NCI-H1436 (cell line): Measurements from ENCODE around the gene PRPF40B.
A peak's percentile ranks its signal among the peaks of the same experiment; 100 is the strongest.

Experiments
- DNase-seq: peaks from one replicate; lab custom pipeline; 2025; lab: John Stamatoyannopoulos, UW

Gene PRPF40B

GRCh38 chr12:49658276-49658675 lies 34.9 kb downstream of the PRPF40B start:
- no peak for DNase-seq

GRCh38 chr12:49659753-49660152 lies 36.4 kb downstream of the PRPF40B start:
- DNase-seq: no peak

DNA sequence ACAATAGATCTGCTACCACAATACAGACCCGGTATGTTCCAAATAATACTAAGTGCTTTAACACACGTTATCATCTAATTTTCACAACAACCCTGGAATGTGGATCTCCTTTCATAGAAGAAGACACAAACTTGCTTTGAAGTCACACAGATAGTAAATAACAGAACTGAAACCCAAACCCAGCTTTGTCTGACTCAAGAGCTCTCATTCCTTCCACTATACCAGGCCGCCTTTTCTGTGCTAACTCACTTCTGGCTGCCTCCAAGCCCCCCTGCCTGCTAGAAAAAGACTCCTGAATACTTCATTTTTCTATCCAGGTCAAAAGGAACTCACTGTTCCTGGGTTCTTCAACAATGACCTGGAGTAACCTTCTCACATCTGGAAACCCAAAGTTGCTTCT lies 37.8 kb downstream of the PRPF40B start:
- no peak for DNase-seq

DNA sequence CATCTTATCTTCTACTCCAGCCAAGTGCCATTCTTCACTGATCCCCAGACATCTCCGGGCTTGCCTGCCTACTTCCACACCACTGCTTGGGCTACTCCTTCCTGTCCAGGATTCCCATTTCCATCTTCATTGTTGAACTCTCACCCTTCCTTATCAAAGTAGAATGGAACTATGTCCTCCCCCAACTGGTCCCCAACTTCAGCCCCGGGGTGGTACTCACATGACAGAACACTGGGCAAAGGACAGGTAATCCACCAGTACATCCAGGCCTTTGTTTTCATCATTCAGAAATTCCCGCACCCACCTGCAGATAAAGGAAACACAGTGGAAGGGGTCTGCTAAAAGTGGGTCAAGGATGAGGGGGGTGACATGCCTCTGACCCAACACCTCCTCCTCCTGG lies 38.4 kb downstream of the PRPF40B start:
- no peak for DNase-seq

GRCh38 chr12:49662998-49663843 lies 39.9 kb downstream of the PRPF40B start:
- DNase-seq: no peak

DNA sequence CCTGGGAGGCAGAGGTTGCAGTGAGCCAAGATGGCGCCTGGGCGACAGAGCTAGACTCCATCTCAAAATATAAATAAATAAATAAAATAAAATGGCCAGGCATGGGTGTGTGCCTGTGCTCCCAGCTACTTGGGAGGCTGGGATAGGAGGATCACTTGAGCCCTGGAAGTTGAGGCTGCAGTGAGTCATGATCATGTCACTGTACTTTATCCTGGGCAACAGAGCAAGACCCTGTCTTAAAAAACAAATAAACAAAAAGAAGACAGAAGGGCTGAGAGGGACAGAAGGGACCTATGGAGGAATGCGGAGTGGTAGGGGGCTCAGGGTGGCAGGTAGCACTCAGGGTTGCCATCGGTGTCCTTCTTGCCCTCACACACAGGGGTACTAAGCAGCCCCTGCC lies 40.8 kb downstream of the PRPF40B start:
- no peak for DNase-seq

DNA sequence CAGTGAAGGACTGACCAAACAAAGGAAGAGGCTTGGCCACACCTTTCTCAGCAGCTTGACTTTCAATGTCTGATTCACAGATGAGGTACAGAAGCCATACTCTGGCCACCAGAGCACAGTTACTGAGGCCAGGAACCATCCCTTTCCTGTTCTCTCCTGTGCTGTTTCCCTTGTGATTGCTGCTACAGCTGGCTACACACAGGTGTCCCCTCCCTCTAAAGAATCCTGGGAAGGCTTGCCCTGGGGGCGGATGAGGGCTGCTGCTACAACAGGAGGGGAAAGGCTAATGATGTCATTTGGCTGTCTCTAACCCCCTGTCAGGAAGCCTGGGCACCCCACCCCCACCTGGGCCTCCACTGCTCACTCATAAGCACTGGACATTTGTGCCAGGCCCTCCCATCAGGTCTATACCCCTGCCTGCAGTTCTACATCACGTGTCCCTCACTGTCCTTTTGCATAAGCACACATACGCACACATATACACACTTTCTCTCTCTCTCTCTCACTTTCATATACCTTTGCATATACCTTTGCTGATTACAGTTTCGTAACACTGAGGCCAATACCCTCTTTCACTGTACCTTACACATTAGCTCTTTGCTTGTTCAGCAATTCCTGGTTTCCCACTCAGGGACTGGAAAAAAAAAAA lies 41.4 kb downstream of the PRPF40B start:
- DNase-seq: no peak

- no peak for DNase-seq
Measured at GRCh38 chr12:49665384-49665783, 42.0 kb downstream of the PRPF40B start.

GRCh38 chr12:49666176-49666575 lies 42.8 kb downstream of the PRPF40B start:
- no peak for DNase-seq

GRCh38 chr12:49667325-49668090 lies 44.1 kb downstream of the PRPF40B start:
- no peak for DNase-seq

GRCh38 chr12:49669796-49670195 lies 46.4 kb downstream of the PRPF40B start:
- DNase-seq: no peak

DNA sequence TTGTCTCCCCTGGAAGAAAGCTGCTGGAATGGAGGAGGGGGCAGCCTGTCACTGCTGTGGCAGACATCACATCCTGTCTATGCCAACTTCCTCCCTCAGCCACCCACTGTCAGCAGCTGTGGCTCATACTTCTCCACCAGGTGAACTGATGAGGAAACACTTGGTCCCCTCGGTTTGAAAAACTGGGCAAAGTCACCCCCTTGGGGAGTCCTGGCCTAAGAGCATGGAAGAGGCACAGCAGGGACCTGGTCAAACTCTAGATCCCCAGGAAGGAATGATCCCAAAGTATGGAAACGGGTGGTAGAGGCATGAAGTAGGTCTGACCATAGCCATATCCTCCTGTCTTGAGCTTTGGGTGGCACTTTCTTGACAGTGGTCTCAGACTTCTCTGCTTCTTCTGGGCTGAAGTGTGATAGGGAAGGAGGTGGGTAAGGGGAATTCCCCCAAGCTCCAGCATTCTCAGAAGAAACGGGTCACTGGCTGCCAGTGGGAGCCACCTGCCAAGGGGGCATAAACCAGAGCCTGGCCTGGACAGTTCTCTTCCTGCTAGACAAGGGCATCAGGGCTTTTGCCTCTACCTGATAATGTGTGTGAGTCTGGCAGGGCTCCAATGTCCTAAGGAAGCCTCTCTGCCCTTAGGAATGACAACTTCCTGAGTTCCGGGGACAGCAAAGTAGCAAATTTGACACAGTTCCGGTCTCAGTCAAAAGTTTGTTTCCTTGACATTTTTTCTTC lies 47.8 kb downstream of the PRPF40B start:
- no peak for DNase-seq

DNA sequence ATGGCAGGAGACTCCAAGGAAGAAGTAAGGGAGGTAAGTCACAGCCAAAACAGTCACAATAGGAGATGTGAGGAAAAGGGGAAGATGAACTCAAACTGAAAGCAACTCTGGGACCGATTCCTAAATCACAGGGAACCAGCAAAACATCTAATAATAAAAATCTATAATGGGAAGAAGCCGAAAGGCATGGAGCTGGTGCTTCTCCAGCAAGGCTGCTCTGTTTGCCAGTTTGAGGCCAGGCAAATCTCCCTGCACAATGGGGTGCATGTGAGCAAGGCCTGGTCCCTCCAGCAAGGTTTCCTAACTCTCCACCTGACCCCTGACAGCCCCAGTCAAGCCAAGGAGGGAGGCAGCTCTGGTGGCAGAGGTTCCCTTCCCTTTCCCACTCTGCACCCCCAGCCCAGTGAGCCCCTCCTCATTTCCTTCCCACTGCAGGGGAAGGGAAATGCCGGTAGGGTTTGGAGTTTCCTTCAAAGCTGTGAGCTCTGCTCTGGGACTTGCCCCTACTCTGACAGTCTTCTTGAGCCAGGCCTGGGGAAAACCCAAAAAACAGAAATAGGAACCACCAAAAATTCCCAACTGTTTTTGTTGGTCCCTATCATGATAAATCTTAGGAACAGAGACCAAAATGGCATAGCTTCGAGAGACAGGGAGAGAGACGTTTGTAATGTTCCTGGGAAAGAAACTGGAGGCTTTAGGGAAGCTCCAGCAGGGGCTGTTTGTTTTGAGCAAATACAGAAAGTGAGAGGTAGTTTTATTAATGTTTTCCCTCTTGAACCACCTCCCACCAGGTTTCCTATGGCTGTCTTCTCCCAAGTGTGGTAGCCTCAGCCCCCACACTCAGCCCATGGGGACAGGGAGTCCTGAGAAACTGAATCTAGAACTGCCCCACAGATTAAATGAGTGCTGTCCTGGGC lies 49.2 kb downstream of the PRPF40B start:
- no peak for DNase-seq

- DNase-seq: peak; percentile 2
Measured at GRCh38 chr12:49673446-49674317, 50.3 kb downstream of the PRPF40B start.

DNA sequence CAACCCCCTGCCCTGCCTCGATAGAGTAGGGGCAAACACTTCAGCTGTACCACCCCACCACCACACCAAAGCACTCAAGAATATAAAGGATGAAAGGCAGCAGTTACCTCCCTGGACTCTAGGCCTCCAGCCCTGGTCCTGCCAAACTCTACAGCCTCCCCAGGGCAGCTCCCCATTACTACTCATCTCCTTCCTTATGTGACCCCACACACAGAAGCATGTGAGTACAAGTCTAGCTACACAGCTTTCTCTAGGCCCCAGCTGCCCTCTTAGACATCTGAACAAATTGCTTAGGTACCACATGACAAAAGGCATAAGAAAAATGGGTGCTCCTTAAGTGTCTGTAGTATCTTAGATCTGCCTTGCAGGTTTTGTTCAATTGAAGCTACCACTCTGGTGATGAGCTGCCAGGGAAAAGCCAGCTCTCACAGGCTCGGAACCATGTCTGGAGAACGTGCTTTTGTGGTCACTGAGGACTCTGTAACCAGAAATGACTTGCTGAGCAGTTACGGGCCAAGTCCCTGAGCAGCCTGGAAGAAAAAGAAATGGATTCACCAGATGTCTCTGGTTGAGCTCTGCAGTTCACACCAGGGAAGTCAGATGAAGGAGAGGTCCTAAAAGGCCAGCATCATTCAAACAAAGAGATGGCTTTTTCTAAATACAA lies 51.1 kb downstream of the PRPF40B start:
- DNase-seq: no peak

GRCh38 chr12:49675137-49675536 lies 51.8 kb downstream of the PRPF40B start:
- no peak for DNase-seq

GRCh38 chr12:49678711-49679110 lies 55.4 kb downstream of the PRPF40B start:
- no peak for DNase-seq

DNA sequence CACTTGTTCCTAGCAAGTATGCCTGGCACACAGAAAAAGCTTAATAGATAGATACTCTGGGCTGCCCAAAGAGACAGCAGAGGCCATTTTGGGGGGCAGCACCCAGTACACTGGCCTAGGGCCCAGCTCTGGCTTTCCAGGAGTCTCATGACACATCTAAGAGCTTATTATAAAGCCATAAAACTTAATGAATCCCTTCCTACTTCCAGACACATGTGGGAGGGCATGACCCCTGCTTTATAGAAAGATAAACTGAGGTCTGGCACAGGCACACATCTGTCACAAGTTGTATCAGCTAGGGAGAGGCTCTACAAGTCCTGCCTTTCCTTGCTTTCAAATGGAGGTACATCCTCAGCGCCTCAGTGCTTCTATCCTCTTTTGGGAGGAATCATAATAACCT lies 56.7 kb downstream of the PRPF40B start:
- DNase-seq: no peak

DNA sequence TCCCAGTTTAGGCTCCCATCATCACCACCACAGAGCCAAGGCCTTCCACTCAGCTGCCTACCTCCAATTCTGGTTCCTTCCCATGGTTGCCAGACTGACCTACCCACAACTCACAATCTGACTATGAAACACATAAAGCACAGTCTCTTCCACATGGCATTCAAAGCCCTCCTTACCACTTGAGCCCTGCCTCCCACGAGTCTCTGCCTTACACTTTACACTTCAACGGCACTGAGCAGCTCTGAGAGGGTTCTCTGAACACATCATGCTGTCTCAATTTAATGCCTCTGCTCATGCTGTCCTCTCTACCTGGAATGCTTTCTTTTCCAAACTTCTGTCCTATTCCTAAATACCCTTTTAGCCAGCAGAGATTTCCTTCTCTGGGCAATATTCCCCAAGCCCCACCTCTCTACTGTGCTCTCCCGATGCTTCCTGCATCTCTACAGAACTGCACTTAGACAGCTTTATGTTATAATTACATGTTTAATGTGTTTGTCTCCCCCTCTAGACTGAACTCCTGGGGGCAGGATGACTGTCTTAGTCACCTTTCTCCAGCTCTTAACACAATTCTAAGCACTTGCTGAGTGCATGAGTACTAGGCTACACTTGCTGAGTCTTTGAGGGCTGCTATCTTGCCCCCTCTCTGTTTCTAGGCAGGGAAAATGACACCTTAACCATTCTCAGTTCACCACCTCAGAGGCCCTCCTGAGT lies 60.4 kb downstream of the PRPF40B start:
- peak; percentile 34 for DNase-seq
